ENCODE results near the gene ACSM6.
A peak's percentile ranks its signal among the peaks of the same experiment; 100 is the strongest.

The ACSM6 gene

GRCh38 chr10:95256268-95256667 is 62.2 kb downstream of the ACSM6 start:
- no peak for DNase-seq (ENCODE audit: low spot score)
- in situ Hi-C loops (cut with MboI; ENCODE audit: low sequenced_read_pairs, unreplicated experiment): loop anchor here (10.0 kb wide), 1 partner anchor 109 kb away; no protein-coding TSS in a partner anchor
- TF ChIP-seq, protein P1, sequence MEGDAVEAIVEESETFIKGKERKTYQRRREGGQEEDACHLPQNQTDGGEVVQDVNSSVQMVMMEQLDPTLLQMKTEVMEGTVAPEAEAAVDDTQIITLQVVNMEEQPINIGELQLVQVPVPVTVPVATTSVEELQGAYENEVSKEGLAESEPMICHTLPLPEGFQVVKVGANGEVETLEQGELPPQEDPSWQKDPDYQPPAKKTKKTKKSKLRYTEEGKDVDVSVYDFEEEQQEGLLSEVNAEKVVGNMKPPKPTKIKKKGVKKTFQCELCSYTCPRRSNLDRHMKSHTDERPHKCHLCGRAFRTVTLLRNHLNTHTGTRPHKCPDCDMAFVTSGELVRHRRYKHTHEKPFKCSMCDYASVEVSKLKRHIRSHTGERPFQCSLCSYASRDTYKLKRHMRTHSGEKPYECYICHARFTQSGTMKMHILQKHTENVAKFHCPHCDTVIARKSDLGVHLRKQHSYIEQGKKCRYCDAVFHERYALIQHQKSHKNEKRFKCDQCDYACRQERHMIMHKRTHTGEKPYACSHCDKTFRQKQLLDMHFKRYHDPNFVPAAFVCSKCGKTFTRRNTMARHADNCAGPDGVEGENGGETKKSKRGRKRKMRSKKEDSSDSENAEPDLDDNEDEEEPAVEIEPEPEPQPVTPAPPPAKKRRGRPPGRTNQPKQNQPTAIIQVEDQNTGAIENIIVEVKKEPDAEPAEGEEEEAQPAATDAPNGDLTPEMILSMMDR (IDR thresholded peaks at IDR 0.05; ENCODE audit: borderline replicate concordance, control extremely low read depth, extremely low read depth, insufficient read depth, missing control alignments): no peak

DNA sequence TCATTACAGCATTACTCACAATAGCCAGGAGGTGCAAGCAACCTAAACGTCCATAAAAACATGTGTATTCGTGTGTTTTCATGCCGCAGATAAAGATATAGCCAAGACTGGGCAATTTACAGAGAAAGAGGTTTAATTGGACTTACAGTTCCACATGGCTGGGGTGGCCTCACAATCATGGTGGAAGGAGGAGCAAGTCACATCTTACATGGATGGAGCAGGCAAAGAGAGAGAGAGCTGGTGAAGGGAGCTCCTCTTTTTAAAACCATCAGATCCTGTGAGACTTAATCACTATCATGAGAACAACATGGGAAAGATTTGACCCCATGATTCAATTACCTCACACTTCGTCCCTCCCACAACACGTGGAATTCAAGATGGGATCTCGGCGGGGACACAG is 63.8 kb downstream of the ACSM6 start:
- DNase-seq (ENCODE audit: low spot score): no peak
- in situ Hi-C loops (cut with MboI; ENCODE audit: low sequenced_read_pairs, unreplicated experiment): loop anchor here (10.0 kb wide), 1 partner anchor 107 kb away; no protein-coding TSS in a partner anchor
- TF ChIP-seq, protein P1 (IDR thresholded peaks at IDR 0.05; ENCODE audit: borderline replicate concordance, control extremely low read depth, extremely low read depth, insufficient read depth, missing control alignments): no peak

DNA sequence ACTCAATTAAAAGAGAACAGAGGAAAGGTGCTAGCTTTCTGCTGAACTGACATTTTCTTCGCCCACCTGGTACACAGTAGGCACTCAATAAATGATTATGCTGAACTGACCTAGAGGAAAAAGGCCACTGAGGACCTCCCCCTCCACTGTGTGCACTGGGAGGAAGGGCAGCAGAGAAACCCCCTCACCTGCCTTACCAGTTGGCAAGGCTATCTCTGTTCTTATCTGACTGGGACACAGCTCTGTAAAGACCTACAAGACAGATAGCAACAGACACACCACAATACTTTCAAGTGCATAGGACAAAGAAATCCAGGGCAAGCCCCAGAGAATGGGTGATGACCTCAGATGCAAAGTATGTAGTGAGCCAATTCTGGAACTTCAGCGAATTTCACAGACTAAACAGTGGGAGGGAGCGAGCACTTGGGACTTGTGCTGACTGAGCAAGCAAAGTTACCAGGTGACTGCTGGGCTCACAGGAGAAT is 66.4 kb downstream of the ACSM6 start:
- in situ Hi-C loops (cut with MboI; ENCODE audit: low sequenced_read_pairs, unreplicated experiment): no loop called here
- TF ChIP-seq, protein P1 (IDR thresholded peaks at IDR 0.05; ENCODE audit: borderline replicate concordance, control extremely low read depth, extremely low read depth, insufficient read depth, missing control alignments): no peak
- peak; percentile 38 for DNase-seq (ENCODE audit: low spot score)

- DNase-seq (ENCODE audit: low spot score): no peak
- in situ Hi-C loops (cut with MboI; ENCODE audit: low sequenced_read_pairs, unreplicated experiment): no loop called here
- TF ChIP-seq, protein P1 (IDR thresholded peaks at IDR 0.05; ENCODE audit: borderline replicate concordance, control extremely low read depth, extremely low read depth, insufficient read depth, missing control alignments): no peak
Observed at GRCh38 chr10:95260909-95261552, 67.0 kb downstream of the ACSM6 start.

GRCh38 chr10:95261926-95262325 is 67.9 kb downstream of the ACSM6 start:
- no peak for DNase-seq (ENCODE audit: low spot score)
- in situ Hi-C loops (cut with MboI; ENCODE audit: low sequenced_read_pairs, unreplicated experiment): no loop called here
- TF ChIP-seq, protein P1 (IDR thresholded peaks at IDR 0.05; ENCODE audit: borderline replicate concordance, control extremely low read depth, extremely low read depth, insufficient read depth, missing control alignments): no peak

DNA sequence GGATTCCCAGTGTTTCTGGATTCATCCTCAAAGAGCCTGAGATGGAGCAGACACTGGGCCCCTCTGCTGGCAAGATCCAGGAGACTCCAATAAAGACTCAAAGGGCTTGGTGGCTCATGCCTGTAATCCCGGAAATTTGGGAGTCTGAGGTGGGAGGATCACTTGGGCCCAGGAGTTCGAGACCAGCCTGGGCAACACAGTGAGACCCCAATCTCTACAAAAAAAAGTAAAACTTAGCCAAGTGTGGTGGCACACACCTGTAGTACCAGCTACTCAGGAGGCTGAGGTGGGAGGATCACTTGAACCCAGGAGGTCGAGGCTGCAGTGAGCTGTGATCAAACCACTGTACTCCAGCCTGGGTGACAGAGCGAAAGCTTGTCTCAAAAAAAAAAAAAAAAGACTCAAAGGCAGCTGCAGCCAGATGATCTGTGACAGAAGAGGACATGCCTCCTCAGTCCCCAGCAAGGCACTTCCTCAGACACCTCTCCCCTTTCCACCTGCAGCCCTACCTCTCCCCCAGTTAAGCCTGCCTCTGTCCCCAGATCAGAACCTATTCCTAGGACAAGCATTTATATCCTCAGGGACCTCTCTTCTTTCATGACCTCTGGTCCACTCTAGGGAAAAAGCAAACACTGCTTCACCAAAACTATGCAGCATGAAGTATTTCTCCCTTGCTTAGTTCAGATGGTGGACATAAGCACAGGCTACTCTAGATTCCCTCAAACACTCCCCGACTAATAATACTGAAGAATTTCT is 68.9 kb downstream of the ACSM6 start:
- DNase-seq (ENCODE audit: low spot score): no peak
- TF ChIP-seq, protein P1 (IDR thresholded peaks at IDR 0.05; ENCODE audit: borderline replicate concordance, control extremely low read depth, extremely low read depth, insufficient read depth, missing control alignments): no peak
- in situ Hi-C loops (cut with MboI; ENCODE audit: low sequenced_read_pairs, unreplicated experiment): no loop called here
